GM12878 (cell line): ENCODE measurements around the gene DOCK2. TPM values are rescaled to one million over a fixed set of nuclear protein-coding genes. Genes with fewer than 3 reads are reported as not detected.

Source experiments
- ATAC-seq: fragments of 200-7000 bp; cut with Tn5 transposase; 3 replicates; pipeline ENCODE4 v1.9.1; 2020; ENCODE audit warnings: mild to moderate bottlenecking, moderate library complexity
- BruUV-seq: library from RNA; stranded (reverse); fragments of 400-500 nt; replicated peaks from 2 replicates; lab custom pipeline; 2021; lab: Mats Ljungman, UMichigan
- CTCF ChIA-PET: fragments of 300-600 bp; sonication (Branson Sonifier 250); formaldehyde crosslinking; extraction: SDS; loops from one replicate; lab custom pipeline; 2021; ENCODE audit warnings: inconsistent platforms; lab: Yijun Ruan, JAX
- POLR2A ChIA-PET: fragments of 350-600 bp; formaldehyde crosslinking; extraction: SDS; loops from one replicate; lab custom pipeline; 2021; ENCODE audit warnings: inconsistent platforms; lab: Charles Lee
- RAD21 ChIA-PET: fragments of 300-600 bp; sonication (Branson Sonifier 250); formaldehyde crosslinking; loops from one replicate; lab custom pipeline; 2023; ENCODE audit warnings: antibody characterized with exemption; ENCODE audit not compliant: unreplicated experiment; lab: Charles Lee
- SMC1A ChIA-PET: fragments of 300-600 bp; sonication (Branson Sonifier 250); formaldehyde crosslinking; loops from one replicate; lab custom pipeline; 2023; ENCODE audit not compliant: unreplicated experiment, uncharacterized antibody; lab: Charles Lee
- DNase-seq: peaks from one replicate; pipeline ENCODE4 v3.0.0-alpha.2; 2011; ENCODE audit warnings: low read depth, low spot score
- FAIRE-seq: peaks from 3 replicates; lab custom pipeline; 2011; peaks lifted over from hg19 to GRCh38; lab: Jason Lieb, UNC
- H2AFZ ChIP-seq: 2 replicates; pipeline ENCODE4 v1.6.0; 2011; ENCODE audit warnings: low read depth, low read length, control low read depth; ENCODE audit not compliant: control insufficient read depth
- H3K27ac ChIP-seq: 2 replicates; pipeline ENCODE4 v1.5.1; 2011; ENCODE audit warnings: control low read depth; ENCODE audit not compliant: control insufficient read depth, insufficient read depth
- H3K27me3 ChIP-seq, 2 experiments: replicated peaks in 1 of 2; 2 replicates each; pipeline versions ENCODE4 v1.6.0 to v1.6.1; 2011; ENCODE audit warnings: low read length in 1 of 2; ENCODE audit not compliant: control insufficient read depth in 2 of 2, insufficient read depth in 2 of 2
- H3K36me3 ChIP-seq, 2 experiments: 2 replicates each; pipeline ENCODE4 v1.5.1; 2011; ENCODE audit warnings: low read length in 1 of 2; ENCODE audit not compliant: control insufficient read depth in 2 of 2, insufficient read depth in 2 of 2
- H3K4me1 ChIP-seq: 2 replicates; pipeline ENCODE4 v1.6.1; 2011; ENCODE audit warnings: mild to moderate bottlenecking, low read length, moderate library complexity, mixed read lengths; ENCODE audit not compliant: control insufficient read depth, insufficient read depth
- H3K4me2 ChIP-seq: 2 replicates; pipeline ENCODE4 v1.6.0; 2011; ENCODE audit warnings: control low read depth; ENCODE audit not compliant: control insufficient read depth, insufficient read depth
- H3K4me3 ChIP-seq: fragments of 200-600 bp; sonication (generic); 2 replicates; pipeline ENCODE4 v1.5.1; 2016
- H3K79me2 ChIP-seq: 2 replicates; pipeline ENCODE4 v1.6.0; 2011; ENCODE audit warnings: low read length; ENCODE audit not compliant: control insufficient read depth, insufficient read depth
- H3K9ac ChIP-seq: 2 replicates; pipeline ENCODE4 v1.8.0; 2011; ENCODE audit warnings: low read length, control low read depth, mixed read lengths; ENCODE audit not compliant: control insufficient read depth, insufficient read depth
- H3K9me3 ChIP-seq: replicated peaks from 3 replicates; pipeline ENCODE4 v1.5.1; 2011; ENCODE audit warnings: mild to moderate bottlenecking, low read length; ENCODE audit not compliant: control insufficient read depth, insufficient read depth
- H4K20me1 ChIP-seq: 2 replicates; pipeline ENCODE4 v1.6.0; 2011; ENCODE audit not compliant: control insufficient read depth, insufficient read depth
- ASH2L ChIP-seq: fragments of 300-600, 200-600 bp; sonication (generic); IDR thresholded peaks from 2 replicates; pipeline ENCODE4 v1.6.1; 2017; ENCODE audit warnings: low read depth, mild to moderate bottlenecking, borderline replicate concordance
- ETV6 ChIP-seq, 2 experiments: fragments of 450-650 bp in 1 of 2; IDR thresholded peaks in 1 of 2; conservative IDR thresholded peaks in 1 of 2; 2 replicates each; pipeline ENCODE4 v1.6.1; 2014; ENCODE audit warnings: antibody characterized with exemption in 1 of 2, borderline replicate concordance in 1 of 2, low read depth in 1 of 2, mild to moderate bottlenecking in 1 of 2, moderate library complexity in 1 of 2
- EZH2 ChIP-seq: IDR thresholded peaks from 2 replicates; pipeline ENCODE4 v1.6.1; 2012; ENCODE audit warnings: low read depth, mild to moderate bottlenecking, control low read depth, inconsistent platforms, low read length, borderline replicate concordance; ENCODE audit not compliant: control insufficient read depth
- FOS ChIP-seq: IDR thresholded peaks from 3 replicates; pipeline ENCODE4 v1.6.1; 2011; ENCODE audit warnings: borderline replicate concordance; ENCODE audit not compliant: insufficient read length; ENCODE audit errors: extremely low read depth
- HDAC2 ChIP-seq: fragments of 200-600 bp; sonication (generic); IDR thresholded peaks from 2 replicates; pipeline ENCODE4 v1.6.1; 2017
- KLF5 ChIP-seq: fragments of 450-650 bp; IDR thresholded peaks from 2 replicates; pipeline ENCODE4 v1.6.1; 2014; ENCODE audit warnings: mild to moderate bottlenecking; ENCODE audit not compliant: partially characterized antibody
- MYC ChIP-seq: IDR thresholded peaks from 2 replicates; pipeline ENCODE4 v1.6.1; 2011; ENCODE audit warnings: mild to moderate bottlenecking, low read length, moderate library complexity, inconsistent platforms; ENCODE audit not compliant: insufficient read depth, insufficient replicate concordance, insufficient read length, severe bottlenecking
- PKNOX1 ChIP-seq: fragments of 450-650 bp; IDR thresholded peaks from 2 replicates; pipeline ENCODE4 v1.6.1; 2016; ENCODE audit warnings: mild to moderate bottlenecking
- POLR2AphosphoS2 ChIP-seq: IDR thresholded peaks from 2 replicates; pipeline ENCODE4 v1.6.1; 2011; ENCODE audit warnings: low read depth, mild to moderate bottlenecking, low read length, improper control_type of control experiment, moderate library complexity
- WGBS: methylation state at CpG from one replicate; pipeline ENCODE4 v1.1.6; 2016; ENCODE audit warnings: low lambda C conversion rate; ENCODE audit not compliant: insufficient replicate concordance, insufficient coverage; ENCODE audit errors: missing lambda C conversion rate; 5-methylcytosine and 5-hydroxymethylcytosine counted together
- in situ Hi-C: fragments of 300-500 bp; cut with MboI; formaldehyde crosslinking; loops from 9 replicates; pipeline ENCODE4 v1.14.3; 2018; ENCODE audit warnings: mixed read lengths
- intact Hi-C: fragments of 100-400 bp; cut with micrococcal nuclease; formaldehyde crosslinking; loops from one replicate; pipeline ENCODE4 v1.14.2; 2022; ENCODE audit not compliant: unreplicated experiment
- polyA plus RNA-seq, 11 experiments: library from polyadenylated mRNA; depleted of rRNA in 4 of 11; unstranded in 6 of 11; stranded (reverse) in 5 of 11; fragments of >200 nt; fragmentation: Nextera tagmentation in 4 of 11; fragmentation: Illumina TruSeq in 1 of 11; extraction: Ambion mirVana in 4 of 11; extraction: Trizol in 1 of 11; gene quantifications; 1 replicate in 1 of 11; 2 replicates in 10 of 11; pipeline versions ENCODE4 v1.2.1 to v1.2.3, GENCODE V29; 2011 to 2016; ENCODE audit warnings: inconsistent platforms in 2 of 11, missing spikeins in 2 of 11, low read depth in 1 of 11
- total RNA-seq, 4 experiments: library from RNA; depleted of rRNA in 3 of 4; stranded (reverse); fragments of >200 nt in 3 of 4; fragmentation: Illumina TruSeq in 1 of 4; extraction: Trizol in 1 of 4; gene quantifications; 2 replicates each; pipeline versions ENCODE4 v1.2.1 to v1.2.3, GENCODE V29; 2013 to 2021
- TF ChIP-seq, protein P1 (sequence below): IDR thresholded peaks from 2 replicates; pipeline ENCODE4 v1.6.1; 2012; ENCODE audit warnings: improper control_type of control experiment, low read depth, low read length; ENCODE audit not compliant: insufficient replicate concordance

Gene DOCK2
- total and polyA plus RNA-seq, 10 of the 15 experiments (the other 5 are each of a cell fraction or from before 2014, with no cell fraction given) = 34.2 to 192 (median 118) TPM

DNA sequence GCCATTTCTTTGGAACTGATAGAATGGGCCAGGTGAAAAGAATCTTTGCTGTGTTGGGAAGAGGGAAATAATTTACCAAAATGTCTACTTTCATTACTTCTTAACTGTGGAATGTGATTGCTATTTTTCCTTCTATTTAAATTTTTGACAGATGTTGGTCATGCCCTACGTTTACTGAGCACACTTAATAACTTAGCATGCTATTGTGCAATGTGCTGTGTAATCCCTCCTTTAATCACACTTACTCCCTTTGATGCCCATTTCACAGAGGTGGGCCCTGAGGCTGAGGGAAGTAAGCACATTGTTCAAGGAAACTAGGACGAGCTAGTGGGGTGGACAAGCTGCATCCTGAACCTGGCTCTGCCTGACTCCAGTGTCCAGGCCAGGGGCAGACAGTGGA is 391.0 kb downstream of the DOCK2 start:
- Histone ChIP-seq H3K79me2 (no peaks in the 10 kb centered on the region), H3K4me2 (no peak overlapping the region), H3K4me3 (no peak overlapping the region), H3K27ac (no peak overlapping the region), H4K20me1 (no peaks in the 10 kb centered on the region), H3K9ac (no peak overlapping the region), H3K9me3 (no peaks in the 10 kb centered on the region), H3K36me3 (peaks cover 2 to 18% of the 10 kb centered on the region in 2 experiments), H2AFZ (no peak overlapping the region), H3K27me3 (no peaks in the 10 kb centered on the region), H3K4me1 (no peaks in the 10 kb centered on the region)
- ATAC-seq (no peak), DNase-seq (no peak), FAIRE-seq (no peak)
- ChIA-PET POLR2A (interaction anchor here (0.7 kb wide), 1 partner anchor 285 kb away, joined by 3 read pairs; no protein-coding TSS in a partner anchor), CTCF (no interaction called here), RAD21 (no interaction called here), SMC1A (no interaction called here)
- TF ChIP-seq KLF5 (no peak), EZH2 (no peak), MYC (no peak), ASH2L (no peak), FOS (no peak)
- WGBS = 72% methylated on average over 2 of the region's 2 CpGs
- in situ Hi-C loops (no loop called here), intact Hi-C loops (no loop called here)
- no TSS peak for BruUV-seq

DNA sequence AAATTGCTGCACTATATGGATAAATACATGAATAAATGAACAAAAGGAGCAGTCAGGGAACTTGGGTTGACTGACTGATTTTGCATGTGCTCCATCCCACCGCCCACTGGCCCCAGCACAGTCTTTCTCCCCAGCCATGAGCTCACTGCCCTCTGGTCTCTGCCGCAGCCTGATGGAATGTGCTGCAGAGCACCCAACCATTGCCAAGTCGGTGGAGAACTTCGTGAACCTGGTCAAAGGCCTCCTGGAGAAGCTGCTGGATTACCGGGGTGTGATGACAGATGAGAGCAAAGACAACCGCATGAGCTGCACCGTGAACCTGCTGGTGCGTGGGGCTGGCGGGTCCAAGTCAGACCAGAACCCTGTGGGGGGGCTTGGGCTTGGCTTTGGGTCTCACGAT is 397.2 kb downstream of the DOCK2 start:
- no peaks in the 10 kb centered on the region for H3K79me2 ChIP-seq
- POLR2A ChIA-PET = no interaction called here
- FAIRE-seq (no peak), ATAC-seq (no peak), DNase-seq (no peak)
- peaks cover 4 to 6% of the 10 kb centered on the region in 2 experiments for H3K36me3 ChIP-seq
- no peak overlapping the region for H3K4me3 ChIP-seq
- SMC1A ChIA-PET = no interaction called here
- no TSS peak for BruUV-seq
- no peaks in the 10 kb centered on the region for H3K27me3 ChIP-seq
- H3K4me1 ChIP-seq = no peaks in the 10 kb centered on the region
- 98% methylated on average over 10 of the region's 10 CpGs for WGBS
- no peaks in the 10 kb centered on the region for H4K20me1 ChIP-seq
- in situ Hi-C loops (no loop called here), intact Hi-C loops (no loop called here)
- no peak overlapping the region for H3K4me2 ChIP-seq
- H3K9ac ChIP-seq = no peak overlapping the region
- CTCF ChIA-PET = no interaction called here
- no peaks in the 10 kb centered on the region for H3K9me3 ChIP-seq
- no peak overlapping the region for H3K27ac ChIP-seq
- RAD21 ChIA-PET = no interaction called here
- no peak overlapping the region for H2AFZ ChIP-seq
- TF ChIP-seq PKNOX1 (no peak), HDAC2 (no peak), ETV6 (conservative IDR thresholded peaks at IDR 0.05 in 1 of 2, IDR thresholded peaks at IDR 0.05 in 1 of 2; ENCODE audit: borderline replicate concordance in 1 of 2, low read depth in 1 of 2) (no peak), POLR2AphosphoS2 (no peak)
- TF ChIP-seq, protein P1, sequence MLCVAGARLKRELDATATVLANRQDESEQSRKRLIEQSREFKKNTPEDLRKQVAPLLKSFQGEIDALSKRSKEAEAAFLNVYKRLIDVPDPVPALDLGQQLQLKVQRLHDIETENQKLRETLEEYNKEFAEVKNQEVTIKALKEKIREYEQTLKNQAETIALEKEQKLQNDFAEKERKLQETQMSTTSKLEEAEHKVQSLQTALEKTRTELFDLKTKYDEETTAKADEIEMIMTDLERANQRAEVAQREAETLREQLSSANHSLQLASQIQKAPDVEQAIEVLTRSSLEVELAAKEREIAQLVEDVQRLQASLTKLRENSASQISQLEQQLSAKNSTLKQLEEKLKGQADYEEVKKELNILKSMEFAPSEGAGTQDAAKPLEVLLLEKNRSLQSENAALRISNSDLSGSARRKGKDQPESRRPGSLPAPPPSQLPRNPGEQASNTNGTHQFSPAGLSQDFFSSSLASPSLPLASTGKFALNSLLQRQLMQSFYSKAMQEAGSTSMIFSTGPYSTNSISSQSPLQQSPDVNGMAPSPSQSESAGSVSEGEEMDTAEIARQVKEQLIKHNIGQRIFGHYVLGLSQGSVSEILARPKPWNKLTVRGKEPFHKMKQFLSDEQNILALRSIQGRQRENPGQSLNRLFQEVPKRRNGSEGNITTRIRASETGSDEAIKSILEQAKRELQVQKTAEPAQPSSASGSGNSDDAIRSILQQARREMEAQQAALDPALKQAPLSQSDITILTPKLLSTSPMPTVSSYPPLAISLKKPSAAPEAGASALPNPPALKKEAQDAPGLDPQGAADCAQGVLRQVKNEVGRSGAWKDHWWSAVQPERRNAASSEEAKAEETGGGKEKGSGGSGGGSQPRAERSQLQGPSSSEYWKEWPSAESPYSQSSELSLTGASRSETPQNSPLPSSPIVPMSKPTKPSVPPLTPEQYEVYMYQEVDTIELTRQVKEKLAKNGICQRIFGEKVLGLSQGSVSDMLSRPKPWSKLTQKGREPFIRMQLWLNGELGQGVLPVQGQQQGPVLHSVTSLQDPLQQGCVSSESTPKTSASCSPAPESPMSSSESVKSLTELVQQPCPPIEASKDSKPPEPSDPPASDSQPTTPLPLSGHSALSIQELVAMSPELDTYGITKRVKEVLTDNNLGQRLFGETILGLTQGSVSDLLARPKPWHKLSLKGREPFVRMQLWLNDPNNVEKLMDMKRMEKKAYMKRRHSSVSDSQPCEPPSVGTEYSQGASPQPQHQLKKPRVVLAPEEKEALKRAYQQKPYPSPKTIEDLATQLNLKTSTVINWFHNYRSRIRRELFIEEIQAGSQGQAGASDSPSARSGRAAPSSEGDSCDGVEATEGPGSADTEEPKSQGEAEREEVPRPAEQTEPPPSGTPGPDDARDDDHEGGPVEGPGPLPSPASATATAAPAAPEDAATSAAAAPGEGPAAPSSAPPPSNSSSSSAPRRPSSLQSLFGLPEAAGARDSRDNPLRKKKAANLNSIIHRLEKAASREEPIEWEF = no peak
